Stimulated activated CD4-positive, alpha-beta T cell treated with anti-CD3 and anti-CD28 coated beads, Interleukin-12 subunit alpha, Interleukin-12 subunit beta, amount 100 ng/mL, for 24 hours (primary cell): ENCODE data around the gene GLP1R.
"Not testable (repeated sequence)": the region's sequence is repeated elsewhere in the genome, so short reads cannot be mapped to it uniquely, and the experiment has no call there.

Source experiments
- DNase-seq, 2 experiments: peaks; one replicate each; pipeline ENCODE4 v3.0.0-alpha.2; 2020; ENCODE audit warnings: low read depth in 2 of 2

Gene GLP1R

DNA sequence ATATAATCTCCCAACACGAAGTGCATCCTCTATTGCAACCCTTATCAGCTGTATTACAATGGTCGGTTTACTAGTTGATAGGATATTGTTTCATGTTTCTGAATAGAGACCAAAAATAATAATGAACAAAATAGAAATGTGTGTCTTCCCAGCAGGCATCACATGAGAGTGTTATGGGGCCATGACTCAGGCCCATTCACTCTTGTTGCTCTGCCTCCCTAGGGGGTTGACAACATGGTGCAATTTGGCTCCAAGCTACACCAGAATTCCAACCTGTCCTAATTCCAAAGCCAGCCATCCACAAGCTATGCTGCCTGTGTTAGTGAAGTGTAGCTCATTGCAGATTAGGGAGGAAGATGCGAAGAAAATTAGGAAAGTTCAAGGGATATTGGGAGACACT, 79.5 kb downstream of the GLP1R start:
- DNase-seq = no peak

GRCh38 chr6:39128832-39129231, 80.3 kb downstream of the GLP1R start:
- DNase-seq = no peak

GRCh38 chr6:39130691-39131090, 82.1 kb downstream of the GLP1R start:
- DNase-seq = no peak

- DNase-seq = not testable (repeated sequence)
These were observed 86.2 kb downstream of the GLP1R start for GRCh38 chr6:39134761-39135160.

DNA sequence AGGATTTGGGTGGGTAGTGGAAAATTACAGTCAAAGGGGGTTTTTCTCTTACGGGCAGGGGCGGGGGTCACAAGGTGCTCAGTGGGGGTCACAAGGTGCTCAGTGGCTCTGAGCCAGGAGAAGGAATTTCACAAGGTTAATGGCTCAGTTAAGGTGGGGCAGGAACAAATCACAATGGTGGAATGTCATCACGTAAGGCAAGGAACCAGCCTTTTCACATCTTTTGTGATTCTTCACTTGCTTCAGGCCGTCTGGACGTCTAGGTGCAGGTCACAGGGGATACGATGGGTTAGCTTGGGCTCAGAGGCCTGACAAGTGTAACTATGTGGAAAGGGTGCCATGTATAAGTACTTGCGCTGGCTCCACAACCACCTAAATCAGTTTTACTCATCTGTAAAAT, 87.6 kb downstream of the GLP1R start:
- not testable (repeated sequence) for DNase-seq

- no peak for DNase-seq
These were observed 88.7 kb downstream of the GLP1R start for GRCh38 chr6:39137245-39137644.
